DOHH2 (cell line): ENCODE data around the gene LTB4R.

Experiments used
- H3F3A ChIP-seq: fragments of 200-600 bp; sonication (generic), shearing (Covaris generic); 2 replicates; pipeline ENCODE4 v1.6.0; 2016; ENCODE audit warnings: antibody characterized with exemption, mild to moderate bottlenecking; ENCODE audit not compliant: control insufficient read depth, insufficient read depth
- H3K27ac ChIP-seq: fragments of 200-600 bp; sonication (generic); 2 replicates; pipeline ENCODE4 v1.5.1; 2014; ENCODE audit warnings: low read depth, mild to moderate bottlenecking, low read length, moderate library complexity
- H3K27me3 ChIP-seq: fragments of 200-600 bp; sonication (generic); 2 replicates; pipeline ENCODE4 v1.6.1; 2014; ENCODE audit warnings: mild to moderate bottlenecking, low read length, mixed read lengths; ENCODE audit not compliant: control insufficient read depth
- H3K36me3 ChIP-seq: fragments of 200-600 bp; sonication (generic); 2 replicates; pipeline ENCODE4 v1.6.1; 2014; ENCODE audit warnings: mild to moderate bottlenecking, low read length, moderate library complexity, mixed read lengths; ENCODE audit not compliant: control insufficient read depth
- H3K4me1 ChIP-seq: fragments of 200-600 bp; sonication (generic); 2 replicates; pipeline ENCODE4 v1.6.1; 2014; ENCODE audit warnings: mild to moderate bottlenecking, low read length, mixed read lengths; ENCODE audit not compliant: control insufficient read depth
- H3K4me2 ChIP-seq: fragments of 200-600 bp; sonication (generic); 2 replicates; pipeline ENCODE4 v1.6.0; 2014; ENCODE audit warnings: mild to moderate bottlenecking, low read length, moderate library complexity
- H3K4me3 ChIP-seq: fragments of 200-600 bp; sonication (generic); 2 replicates; pipeline ENCODE4 v1.5.1; 2014; ENCODE audit warnings: mild to moderate bottlenecking, low read length, mixed read lengths
- H3K79me2 ChIP-seq: fragments of 200-600 bp; sonication (generic); 2 replicates; pipeline ENCODE4 v1.6.1; 2014; ENCODE audit warnings: mild to moderate bottlenecking, low read length, mixed read lengths; ENCODE audit not compliant: control insufficient read depth
- H3K9me2 ChIP-seq: fragments of 200-600 bp; sonication (generic); replicated peaks from 2 replicates; pipeline ENCODE4 v1.6.1; 2014; ENCODE audit warnings: mild to moderate bottlenecking, low read length, mixed read lengths; ENCODE audit not compliant: control insufficient read depth
- H3K9me3 ChIP-seq: fragments of 200-600 bp; sonication (generic); 2 replicates; pipeline ENCODE4 v1.6.1; 2014; ENCODE audit warnings: antibody characterized with exemption, low read length, mixed read lengths; ENCODE audit not compliant: control insufficient read depth, insufficient read depth
- H4K20me1 ChIP-seq: fragments of 200-600 bp; sonication (generic); 2 replicates; pipeline ENCODE4 v1.6.0; 2014; ENCODE audit warnings: low read depth, mild to moderate bottlenecking, antibody characterized with exemption, low read length, moderate library complexity; ENCODE audit not compliant: control insufficient read depth, insufficient read depth
- CTCF ChIP-seq: fragments of 200-600 bp; sonication (generic); IDR thresholded peaks from one replicate; pipeline ENCODE4 v1.5.1; 2014; ENCODE audit warnings: antibody characterized with exemption, mild to moderate bottlenecking, low read depth, low read length; ENCODE audit not compliant: poor library complexity, severe bottlenecking
- EZH2phosphoT487 ChIP-seq: fragments of 200-600 bp; sonication (generic); IDR thresholded peaks from 2 replicates; pipeline ENCODE4 v1.6.1; 2017; ENCODE audit warnings: borderline replicate concordance, mild to moderate bottlenecking, antibody characterized with exemption, low read length, moderate library complexity, mixed read lengths

LTB4R gene

GRCh38 chr14:24338843-24339242, 27.5 kb downstream of the LTB4R start:
- Histone ChIP-seq H3K4me3 (peak overlapping the region; percentile 83), H3K9me3 (no peaks in the 10 kb centered on the region), H3K4me2 (peak overlapping the region; percentile 90), H3K9me2 (no peaks in the 10 kb centered on the region), H3K27ac (no peak overlapping the region), H3K36me3 (no peaks in the 10 kb centered on the region), H4K20me1 (no peaks in the 10 kb centered on the region), H3K27me3 (peaks cover 13% of the 10 kb centered on the region), H3F3A (no peaks in the 10 kb centered on the region; the same call in 1 of the 2 replicates), H3K79me2 (no peaks in the 10 kb centered on the region), H3K4me1 (peaks cover 19% of the 10 kb centered on the region)
- TF ChIP-seq CTCF = no peak

- no peaks in the 10 kb centered on the region for H3K36me3 ChIP-seq
- H3F3A ChIP-seq = no peaks in the 10 kb centered on the region; the same call in 1 of the 2 replicates
- H3K9me3 ChIP-seq = no peaks in the 10 kb centered on the region
- no peak within 1 kb of the TSS for H3K27ac ChIP-seq
- peaks cover 13% of the 10 kb centered on the region for H3K4me1 ChIP-seq
- H3K4me3 ChIP-seq = peak within 1 kb of the TSS; percentile 83
- no peaks in the 10 kb centered on the region for H3K9me2 ChIP-seq
- peak within 1 kb of the TSS; percentile 90 for H3K4me2 ChIP-seq
- H3K79me2 ChIP-seq = no peaks in the 10 kb centered on the region
- TF ChIP-seq EZH2phosphoT487 (no peak), CTCF (no peak)
- peaks cover 14% of the 10 kb centered on the region for H3K27me3 ChIP-seq
- H4K20me1 ChIP-seq = no peaks in the 10 kb centered on the region
Measured at GRCh38 chr14:24339284-24340151, 28.2 kb downstream of the LTB4R start, which contains the start of gene RIPK3. Gene RIPK3 (minus strand): TSS chr14:24339991. CDS start chr14:24339826, 165 bp downstream.

- Histone ChIP-seq H3K9me2 (no peaks in the 10 kb centered on the region), H4K20me1 (no peaks in the 10 kb centered on the region), H3K27ac (no peak overlapping the region), H3K4me2 (no peak overlapping the region), H3K9me3 (no peaks in the 10 kb centered on the region), H3K4me3 (no peak overlapping the region), H3K36me3 (no peaks in the 10 kb centered on the region), H3K27me3 (peaks cover 14% of the 10 kb centered on the region), H3F3A (no peaks in the 10 kb centered on the region; the same call in 1 of the 2 replicates), H3K79me2 (no peaks in the 10 kb centered on the region), H3K4me1 (peaks cover 13% of the 10 kb centered on the region)
- TF ChIP-seq EZH2phosphoT487 (no peak), CTCF (no peak)
Measured at GRCh38 chr14:24340606-24341005, 29.3 kb downstream of the LTB4R start.
